SU-DHL-6 (cell line): ENCODE data around the gene TANGO2.

ENCODE experiments used
- H2AFZ ChIP-seq: fragments of 200-600 bp; sonication (generic); 2 replicates; pipeline ENCODE4 v1.6.1; 2014; ENCODE audit warnings: low read depth, mild to moderate bottlenecking, moderate library complexity, mixed read lengths, antibody characterized with exemption, low read length; ENCODE audit not compliant: severe bottlenecking
- H3F3A ChIP-seq: fragments of 200-600 bp; shearing (Covaris generic); 2 replicates; pipeline ENCODE4 v1.6.0; 2016; ENCODE audit warnings: antibody characterized with exemption, mild to moderate bottlenecking; ENCODE audit not compliant: insufficient read depth
- H3K27ac ChIP-seq: fragments of 200-600 bp; sonication (generic); 2 replicates; pipeline ENCODE4 v1.5.1; 2016; ENCODE audit warnings: low read depth, mild to moderate bottlenecking, low read length, moderate library complexity, mixed read lengths
- H3K27me3 ChIP-seq: fragments of 200-600 bp; sonication (generic), shearing (Covaris generic); 2 replicates; pipeline ENCODE4 v1.6.0; 2014; ENCODE audit warnings: mild to moderate bottlenecking, low read length
- H3K36me3 ChIP-seq: fragments of 200-600 bp; sonication (generic); 2 replicates; pipeline ENCODE4 v1.6.1; 2014; ENCODE audit warnings: mild to moderate bottlenecking, low read length, mixed read lengths
- H3K4me2 ChIP-seq: fragments of 300-600, 200-600 bp; shearing (Covaris generic), sonication (generic); 2 replicates; pipeline ENCODE4 v1.6.0; 2014; ENCODE audit warnings: low read length, low read depth, mild to moderate bottlenecking; ENCODE audit not compliant: poor library complexity, severe bottlenecking
- H3K4me3 ChIP-seq: fragments of 200-600 bp; sonication (generic); 2 replicates; pipeline ENCODE4 v1.5.1; 2014; ENCODE audit warnings: antibody characterized with exemption, low read length, mild to moderate bottlenecking, mixed read lengths; ENCODE audit not compliant: insufficient read depth, poor library complexity, severe bottlenecking
- H3K79me2 ChIP-seq: fragments of 200-600 bp; sonication (generic); 2 replicates; pipeline ENCODE4 v1.6.1; 2014; ENCODE audit warnings: mild to moderate bottlenecking, low read length, moderate library complexity; ENCODE audit not compliant: insufficient read depth
- H3K9ac ChIP-seq: fragments of 200-600 bp; sonication (generic); 2 replicates; pipeline ENCODE4 v1.7.0; 2014; ENCODE audit warnings: mild to moderate bottlenecking, low read length
- H3K9me2 ChIP-seq: fragments of 200-600 bp; sonication (generic); replicated peaks from 2 replicates; pipeline ENCODE4 v1.6.1; 2014; ENCODE audit warnings: low read length; ENCODE audit not compliant: insufficient read depth
- H3K9me3 ChIP-seq: fragments of 200-600 bp; sonication (generic); 2 replicates; pipeline ENCODE4 v1.6.1; 2014; ENCODE audit warnings: low read length, mixed read lengths; ENCODE audit not compliant: insufficient read depth
- H4K20me1 ChIP-seq: fragments of 200-600 bp; sonication (generic); 2 replicates; pipeline ENCODE4 v1.6.1; 2014; ENCODE audit warnings: low read depth, mild to moderate bottlenecking, antibody characterized with exemption, low read length, moderate library complexity, mixed read lengths
- CTCF ChIP-seq: fragments of 200-600 bp; sonication (generic); IDR thresholded peaks from one replicate; pipeline ENCODE4 v1.5.1; 2017; ENCODE audit warnings: antibody characterized with exemption, mild to moderate bottlenecking, low read length, moderate library complexity; ENCODE audit not compliant: insufficient read depth, poor library complexity, severe bottlenecking
- EZH2phosphoT487 ChIP-seq: fragments of 200-600 bp; sonication (generic), shearing (Covaris generic); conservative IDR thresholded peaks from 2 replicates; pipeline ENCODE4 v1.6.1; 2018; ENCODE audit warnings: mild to moderate bottlenecking, antibody characterized with exemption, low read length, moderate library complexity, mixed read lengths

Gene TANGO2

DNA sequence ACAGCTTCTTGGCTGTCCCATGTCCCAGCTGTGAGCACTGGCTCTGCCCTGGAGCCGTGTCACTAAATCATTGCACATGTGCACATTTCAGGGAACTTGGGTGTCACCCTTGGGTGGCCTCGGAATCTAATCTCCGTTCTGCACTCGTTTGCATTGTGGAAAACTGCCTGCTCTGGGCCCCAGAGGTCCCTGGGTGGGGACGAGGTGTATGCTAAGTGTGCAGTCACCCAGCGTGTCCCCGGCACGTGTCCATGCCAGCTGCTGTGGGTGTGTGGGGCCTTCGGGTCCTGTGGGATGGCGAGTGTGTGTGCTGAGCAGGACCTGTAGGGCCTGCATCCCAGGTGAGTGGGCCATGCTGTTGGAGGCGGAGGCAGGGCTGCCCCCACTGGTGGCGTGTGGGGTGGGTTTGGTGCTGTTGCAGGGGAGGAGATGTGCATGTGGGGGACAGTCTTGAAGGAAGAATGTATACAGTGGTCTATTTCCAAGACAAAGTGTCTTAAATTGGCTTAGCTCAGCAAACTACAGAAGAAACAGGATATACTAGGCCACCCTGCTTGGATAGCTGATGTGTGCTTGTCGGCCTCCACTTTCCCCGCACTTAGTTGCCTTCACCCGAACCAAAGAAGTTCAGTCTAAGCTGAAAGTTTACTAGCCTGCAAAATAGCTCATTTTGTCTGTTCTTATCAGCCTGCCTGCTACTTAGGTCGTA is 14.6 kb downstream of the TANGO2 start:
- Histone ChIP-seq H2AFZ (no peak overlapping the region), H3K27ac (no peak overlapping the region), H3K9me2 (no peaks in the 10 kb centered on the region), H3F3A (no peaks in the 10 kb centered on the region), H3K27me3 (no peaks in the 10 kb centered on the region), H3K9me3 (no peaks in the 10 kb centered on the region), H4K20me1 (no peaks in the 10 kb centered on the region), H3K4me3 (no peak overlapping the region), H3K9ac (no peak overlapping the region), H3K4me2 (no peak overlapping the region), H3K36me3 (no peaks in the 10 kb centered on the region), H3K79me2 (no peaks in the 10 kb centered on the region)
- no peak for TF ChIP-seq EZH2phosphoT487
- no peak for TF ChIP-seq CTCF

DNA sequence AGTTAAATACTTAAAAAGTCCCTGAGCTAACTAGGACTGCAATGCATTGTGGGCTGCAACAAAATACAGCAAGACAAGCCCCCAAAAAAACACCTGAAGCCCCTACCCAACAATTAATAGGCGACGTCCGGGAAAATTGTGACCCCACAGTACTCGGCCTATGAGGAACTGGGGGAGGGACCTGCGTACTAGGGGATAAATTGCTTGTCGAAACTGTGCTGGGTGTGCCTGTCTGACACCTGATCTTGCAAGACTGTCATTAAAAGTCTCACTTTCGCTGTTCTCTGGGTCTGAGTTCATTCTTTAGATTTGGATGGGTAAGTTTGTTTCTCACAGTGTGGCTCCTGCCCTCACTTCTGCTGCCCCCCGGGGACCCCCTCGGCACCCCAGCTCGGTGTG is 15.2 kb downstream of the TANGO2 start:
- Histone ChIP-seq H3F3A (no peaks in the 10 kb centered on the region), H3K36me3 (no peaks in the 10 kb centered on the region), H3K27ac (no peak overlapping the region), H3K9ac (no peak overlapping the region), H2AFZ (no peak overlapping the region), H4K20me1 (no peaks in the 10 kb centered on the region), H3K4me2 (no peak overlapping the region), H3K9me2 (no peaks in the 10 kb centered on the region), H3K9me3 (no peaks in the 10 kb centered on the region), H3K27me3 (no peaks in the 10 kb centered on the region), H3K79me2 (no peaks in the 10 kb centered on the region), H3K4me3 (no peak overlapping the region)
- TF ChIP-seq CTCF: no peak
- TF ChIP-seq EZH2phosphoT487: no peak

DNA sequence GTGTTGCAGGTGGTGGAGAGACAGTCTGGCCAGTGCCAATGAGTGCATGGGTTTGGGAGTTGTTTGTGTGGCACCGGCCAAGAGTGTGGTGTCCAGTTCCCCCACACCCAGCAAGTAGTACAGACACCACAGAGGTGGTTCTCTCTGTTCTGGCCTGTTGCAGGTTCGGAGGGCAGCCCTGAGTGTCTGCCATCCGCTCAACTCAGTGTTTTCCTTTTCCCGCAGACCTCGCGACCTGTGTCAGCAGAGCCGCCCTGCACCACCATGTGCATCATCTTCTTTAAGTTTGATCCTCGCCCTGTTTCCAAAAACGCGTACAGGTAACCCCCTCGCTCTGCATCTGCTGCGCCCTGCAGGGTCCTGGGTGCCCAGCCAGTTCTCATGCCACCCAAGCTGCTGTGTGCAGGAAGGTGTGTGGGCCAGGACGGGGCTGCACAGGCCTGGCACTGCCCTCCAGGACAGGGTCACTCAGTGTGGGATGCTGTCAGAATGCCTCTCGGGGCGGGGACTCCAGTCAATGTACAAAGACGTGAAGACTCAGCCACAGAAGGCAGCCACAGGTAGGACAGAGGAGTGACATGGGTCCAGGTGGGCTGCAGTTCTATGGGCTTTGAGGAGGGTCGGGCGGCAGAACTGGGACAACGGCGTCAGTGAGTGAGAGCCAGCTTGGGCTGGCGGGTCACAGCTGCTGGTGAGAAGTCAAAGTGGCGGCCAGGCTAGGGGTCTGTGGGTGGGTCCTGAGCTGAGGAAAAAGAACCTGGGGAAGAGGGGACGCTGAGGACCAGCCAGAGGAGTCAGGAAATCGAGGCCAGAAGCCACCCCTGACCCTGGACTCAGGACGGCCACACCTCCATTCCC is 15.9 kb downstream of the TANGO2 start:
- no peaks in the 10 kb centered on the region for H4K20me1 ChIP-seq
- no peaks in the 10 kb centered on the region for H3K79me2 ChIP-seq
- no peak overlapping the region for H3K27ac ChIP-seq
- no peak overlapping the region for H3K4me3 ChIP-seq
- no peak overlapping the region for H3K4me2 ChIP-seq
- H3F3A ChIP-seq: no peaks in the 10 kb centered on the region
- H3K27me3 ChIP-seq: no peaks in the 10 kb centered on the region
- no peaks in the 10 kb centered on the region for H3K9me3 ChIP-seq
- TF ChIP-seq EZH2phosphoT487 (no peak), CTCF (no peak)
- no peaks in the 10 kb centered on the region for H3K36me3 ChIP-seq
- H2AFZ ChIP-seq: no peak overlapping the region
- H3K9ac ChIP-seq: no peak overlapping the region
- H3K9me2 ChIP-seq: no peaks in the 10 kb centered on the region
